HG02588 (cell line): ENCODE data around the gene GFY.

Experiments
- ATAC-seq: cut with Tn5 transposase; IDR thresholded peaks from one replicate; pipeline ENCODE4 v1.9.1; 2021; ENCODE audit warnings: mild to moderate bottlenecking, moderate library complexity; ENCODE audit not compliant: unreplicated experiment

The GFY gene

DNA sequence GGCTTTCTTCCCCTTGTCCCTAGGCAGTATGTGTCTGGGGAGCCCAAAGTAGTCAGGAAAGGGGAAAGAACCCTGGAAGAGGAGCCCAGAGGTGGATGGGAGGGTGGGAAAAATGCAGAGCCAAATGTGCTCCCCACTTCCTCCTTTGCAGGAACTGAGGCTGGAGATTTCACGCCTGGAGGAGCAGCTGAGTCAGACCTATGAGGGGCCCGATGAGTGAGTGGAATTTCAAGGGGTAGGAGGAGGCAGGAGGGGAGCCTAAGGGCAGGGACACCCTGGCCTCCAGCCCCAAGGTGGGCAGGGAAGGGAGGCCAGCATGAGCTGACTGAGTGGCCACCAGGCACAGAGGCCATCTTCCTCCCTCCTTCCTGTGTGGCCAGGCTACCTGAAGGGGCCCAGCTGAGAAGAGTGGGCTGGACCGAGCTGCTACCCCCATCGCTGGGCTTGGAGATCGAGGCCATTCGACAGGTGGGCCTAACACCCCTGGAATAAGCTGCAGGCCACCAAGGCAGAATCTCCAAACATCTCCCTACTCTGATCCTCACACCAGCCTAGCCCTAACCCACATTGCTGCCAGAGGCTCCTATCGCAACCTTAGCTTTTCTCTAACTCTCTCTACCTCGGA is 16.3 kb upstream of the GFY start:
- ATAC-seq = no peak

DNA sequence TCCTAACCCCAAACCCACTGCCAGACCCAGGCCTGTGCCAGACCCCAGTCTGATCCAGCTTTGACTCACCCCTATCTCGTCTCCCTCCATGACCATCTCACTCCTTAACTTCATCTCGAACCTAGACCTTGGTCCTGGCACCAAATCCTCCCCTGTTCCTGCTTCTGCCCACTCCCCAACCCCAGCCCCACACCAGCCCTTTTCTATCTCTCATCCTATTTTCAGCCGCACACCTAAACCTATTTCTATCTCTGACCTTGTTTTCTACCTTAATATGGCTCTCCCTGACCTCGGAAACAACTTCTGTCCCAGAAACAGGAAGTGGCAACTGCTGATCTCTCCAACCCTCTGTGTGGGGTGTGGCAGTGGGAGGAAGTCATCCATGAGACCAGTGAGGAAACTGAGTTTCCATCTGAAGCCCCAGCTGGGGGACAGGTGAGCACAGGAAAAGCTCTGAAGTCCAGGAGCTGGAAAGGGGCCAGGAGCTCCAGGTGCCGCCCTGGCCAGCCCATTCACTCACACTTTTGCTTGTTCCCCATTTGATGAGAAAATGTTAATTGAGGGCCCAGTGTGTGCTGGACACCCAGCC is 15.7 kb upstream of the GFY start:
- no peak for ATAC-seq

DNA sequence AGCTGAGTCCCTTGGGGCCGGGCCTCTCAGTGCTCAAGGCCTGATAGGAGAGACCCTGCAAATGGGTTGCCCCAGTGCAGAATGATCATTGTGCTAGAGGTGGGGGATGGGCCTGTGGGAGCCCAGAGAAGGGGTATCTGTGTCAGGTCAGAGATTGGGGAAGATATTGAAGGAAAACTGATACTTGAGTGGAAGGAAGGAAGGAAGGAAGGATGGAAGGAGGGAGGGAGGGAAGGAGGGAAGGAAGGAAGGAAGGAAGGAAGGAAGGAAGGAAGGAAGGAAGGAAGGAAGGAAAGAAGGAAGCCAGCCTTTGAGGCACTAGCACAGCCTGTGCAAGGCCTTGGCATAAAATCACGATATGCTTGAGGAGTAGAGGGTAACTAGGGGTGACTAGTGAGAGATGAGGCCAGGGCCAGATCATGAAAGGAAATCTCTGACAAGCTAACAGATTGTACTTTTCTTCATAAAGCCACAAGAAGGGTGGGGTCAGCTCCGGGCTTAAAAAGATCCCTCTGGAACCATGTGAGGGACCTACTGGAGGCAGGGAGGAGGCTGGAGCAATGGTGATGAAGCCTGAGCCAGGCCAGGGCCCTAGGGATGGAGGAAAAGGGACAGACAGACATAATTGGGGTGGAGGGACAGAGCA is 13.4 kb upstream of the GFY start:
- ATAC-seq = no peak

DNA sequence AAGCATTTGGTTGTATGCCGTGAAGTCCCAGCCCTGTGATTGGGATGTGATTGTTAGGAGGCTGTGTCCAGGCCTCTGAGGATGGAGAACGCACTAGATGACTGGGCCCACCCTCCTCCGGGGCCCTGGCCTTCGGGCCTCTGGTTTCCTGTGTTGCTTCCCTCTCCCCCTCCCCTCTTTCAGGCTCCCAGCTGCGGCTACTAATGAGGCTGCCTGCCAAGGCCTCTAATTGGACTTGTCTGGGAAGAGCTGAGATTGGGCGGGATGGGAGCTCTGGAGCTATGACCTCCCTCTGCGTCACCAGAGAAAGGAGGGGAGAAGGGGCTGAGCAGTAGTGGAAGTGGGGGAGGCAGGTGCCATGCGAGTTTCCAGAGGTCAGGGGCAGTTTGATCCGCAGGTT is 11.8 kb upstream of the GFY start:
- no peak for ATAC-seq

DNA sequence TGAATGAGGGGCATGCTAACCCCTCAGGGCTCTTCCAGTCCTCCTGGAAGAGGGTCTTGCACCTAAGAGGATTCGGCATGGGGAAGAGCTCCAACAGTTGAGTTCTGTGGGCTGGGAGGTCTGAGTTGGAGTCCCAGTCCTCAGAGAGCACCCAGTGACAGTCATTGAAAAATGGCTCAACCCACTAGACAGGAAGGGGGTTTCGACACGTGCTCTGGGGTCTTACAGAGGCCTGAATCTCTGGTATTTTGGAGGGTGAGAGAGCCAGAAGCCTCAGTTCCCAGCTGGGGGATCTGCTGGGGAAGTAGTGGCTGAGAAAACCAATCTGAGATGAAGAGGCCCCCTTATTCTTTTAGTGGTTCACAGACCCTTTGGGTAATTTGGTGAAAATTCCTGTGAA is 10.9 kb upstream of the GFY start:
- ATAC-seq = no peak

DNA sequence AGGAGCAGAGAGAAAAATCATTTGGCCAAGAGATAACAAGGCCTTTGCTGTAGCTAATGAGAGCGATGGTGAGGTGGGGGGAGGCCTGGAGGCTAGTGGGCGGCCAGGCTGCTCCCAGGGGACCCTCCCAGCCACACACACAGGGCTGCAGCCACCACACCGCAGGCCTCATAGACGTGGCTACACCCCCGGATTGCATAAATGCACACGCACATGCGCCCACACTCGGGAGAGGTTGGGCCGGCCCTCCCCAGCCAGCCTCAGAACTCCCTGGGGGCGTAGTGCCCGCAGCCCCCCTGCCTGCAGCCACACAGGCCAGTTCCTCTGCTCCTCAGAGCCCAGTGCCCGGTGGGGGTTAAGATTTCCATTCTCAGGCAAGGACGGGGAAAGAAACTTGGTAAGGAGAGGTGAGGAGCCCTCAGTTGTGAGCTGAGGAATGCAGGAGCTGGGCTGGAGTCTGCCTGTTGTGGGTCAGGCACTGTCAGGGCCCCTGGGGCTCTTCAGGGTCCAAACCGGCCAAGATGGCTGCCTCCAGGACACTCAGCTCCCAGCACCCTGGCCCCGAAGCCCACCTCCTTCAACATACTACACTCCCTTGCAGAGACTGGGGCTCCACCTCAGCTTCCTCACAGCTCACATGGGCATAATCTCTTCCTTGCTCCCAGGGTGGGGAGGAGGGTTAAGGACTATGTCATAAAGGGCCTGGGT is 9.9 kb upstream of the GFY start:
- ATAC-seq = no peak

DNA sequence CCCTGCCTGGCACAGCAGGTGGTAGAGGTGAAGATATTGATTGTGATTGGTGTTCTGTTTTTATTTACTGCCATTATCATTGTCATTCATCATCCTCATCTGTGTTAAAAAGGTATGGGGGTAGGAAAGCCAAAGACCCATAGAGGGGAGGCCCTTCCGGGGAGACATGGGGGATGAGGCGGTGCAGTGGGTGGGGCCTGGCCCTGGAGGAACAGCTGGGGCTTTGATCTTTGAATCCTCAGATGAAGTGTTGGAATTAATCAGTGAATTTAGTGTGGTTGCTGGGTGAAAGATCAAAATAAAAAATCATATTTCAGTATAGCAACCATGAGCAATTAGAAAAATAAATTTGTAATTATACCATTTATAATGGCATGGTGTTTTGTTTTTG is 9.4 kb upstream of the GFY start:
- ATAC-seq = no peak

DNA sequence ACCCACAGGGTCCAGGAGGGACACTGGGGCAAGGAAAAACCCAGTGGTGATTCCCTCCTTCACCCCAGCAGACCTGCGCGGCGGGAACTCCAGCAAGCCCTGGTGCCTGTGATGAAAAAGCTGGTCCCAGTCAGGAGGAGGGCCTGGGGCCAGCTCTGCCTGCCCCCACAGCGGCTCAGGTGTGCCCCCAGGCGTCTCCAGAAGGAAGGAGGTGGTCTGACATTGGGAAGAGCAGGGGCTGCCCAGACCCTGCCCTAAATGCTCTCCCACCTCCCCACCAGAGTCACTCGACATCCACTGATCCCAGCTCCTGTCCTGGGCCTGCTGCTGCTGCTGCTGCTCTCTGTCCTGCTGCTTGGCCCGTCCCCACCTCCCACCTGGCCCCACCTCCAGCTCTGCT is 8.1 kb upstream of the GFY start:
- no peak for ATAC-seq

DNA sequence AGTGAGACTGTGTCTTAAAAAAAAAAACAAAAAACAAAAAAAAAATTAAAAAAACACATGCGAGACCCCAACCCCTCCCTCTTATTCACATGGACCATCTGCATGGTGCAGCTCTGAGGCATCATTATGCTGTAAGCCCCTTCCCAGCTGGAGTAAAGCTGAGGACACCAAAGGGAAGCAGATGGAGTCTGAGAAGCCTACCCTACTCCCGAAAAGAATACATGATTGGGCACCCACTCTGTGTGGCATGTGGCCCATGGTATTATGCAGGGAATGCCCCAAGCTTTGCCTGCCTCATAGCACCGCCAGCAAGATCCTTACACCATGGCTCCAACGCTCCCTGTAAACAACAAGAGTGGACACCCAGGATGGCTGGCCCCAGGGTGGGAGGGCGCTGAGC is 6.7 kb upstream of the GFY start:
- ATAC-seq = no peak

DNA sequence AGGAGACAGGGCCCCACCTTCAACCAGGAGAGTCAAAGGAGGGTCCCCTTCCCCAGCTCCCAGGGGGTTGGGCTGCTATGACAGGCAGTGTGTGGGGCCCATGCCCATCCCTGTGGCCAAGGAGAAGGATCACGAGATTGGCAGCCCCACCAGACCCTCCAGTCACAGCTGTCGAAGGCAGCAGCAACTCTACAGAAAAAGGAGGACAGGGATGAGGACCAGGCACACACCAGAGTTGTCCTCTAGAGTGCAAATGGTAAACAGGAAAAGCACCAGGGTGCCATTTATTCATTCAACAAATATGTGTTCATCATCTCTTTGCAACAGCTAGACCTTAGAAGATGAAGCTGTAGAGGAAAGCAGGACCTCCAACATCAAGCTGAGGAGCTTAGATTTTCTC is 6.0 kb upstream of the GFY start:
- no peak for ATAC-seq

DNA sequence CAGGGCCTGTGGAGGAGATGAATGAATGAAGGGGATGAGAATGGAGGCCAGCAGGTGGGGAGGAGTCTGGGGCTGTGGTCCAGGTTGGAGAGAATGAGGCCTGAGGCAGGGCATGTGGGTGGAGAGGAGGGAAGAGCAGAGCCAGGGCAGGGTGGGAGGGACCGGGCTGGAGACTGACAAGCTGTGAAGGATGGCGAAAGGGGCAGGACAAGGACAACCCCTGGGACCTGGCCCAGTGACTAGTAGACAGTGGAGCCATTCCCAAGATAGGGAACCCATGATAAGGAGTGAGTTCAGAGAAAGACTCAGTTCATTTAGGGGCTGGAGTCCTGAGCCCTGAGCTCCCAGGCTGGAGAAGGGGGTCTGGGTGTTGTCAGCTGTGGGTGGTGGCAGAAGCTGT is 5.0 kb upstream of the GFY start:
- ATAC-seq = no peak

DNA sequence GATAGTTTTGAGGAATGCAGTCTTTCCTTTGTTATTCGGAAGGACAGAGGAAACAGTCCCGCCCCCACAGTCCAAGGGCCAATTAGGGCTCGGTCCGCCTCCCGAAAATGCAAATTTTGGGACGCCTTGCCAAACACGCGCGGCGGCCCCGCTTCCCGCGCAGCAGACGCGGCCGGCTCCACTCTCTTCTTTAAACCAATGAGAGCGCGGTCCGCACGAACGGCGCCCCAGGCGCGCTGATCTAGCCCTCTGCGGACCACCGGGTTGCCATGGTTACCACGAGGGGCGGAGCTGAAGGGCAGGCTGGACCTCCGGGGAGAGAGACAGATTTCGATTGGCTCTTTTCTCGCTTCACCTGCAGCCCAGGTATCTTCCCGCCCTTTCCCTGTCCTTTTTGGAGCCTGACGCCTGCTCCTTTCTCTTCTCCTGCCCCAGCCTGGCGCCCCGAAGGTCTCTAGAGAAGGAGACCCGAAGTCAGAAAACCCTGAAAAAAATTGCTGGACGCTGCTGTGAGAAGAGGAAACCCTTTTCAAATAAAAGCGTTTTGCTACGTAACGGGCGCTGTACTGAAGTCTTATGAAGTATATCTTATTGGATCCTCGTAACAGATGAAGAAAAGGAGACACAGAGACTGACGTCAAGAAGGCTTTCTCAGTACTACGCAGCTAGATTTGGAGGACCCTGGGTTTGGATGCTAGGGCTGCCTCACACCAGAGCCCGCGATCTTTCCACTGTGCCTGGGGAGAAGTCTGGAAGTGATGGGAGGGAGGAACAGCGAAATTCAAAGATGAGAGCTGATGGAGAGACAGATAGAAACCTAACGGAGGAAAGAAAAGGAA is 3.9 kb upstream of the GFY start:
- ATAC-seq = no peak

DNA sequence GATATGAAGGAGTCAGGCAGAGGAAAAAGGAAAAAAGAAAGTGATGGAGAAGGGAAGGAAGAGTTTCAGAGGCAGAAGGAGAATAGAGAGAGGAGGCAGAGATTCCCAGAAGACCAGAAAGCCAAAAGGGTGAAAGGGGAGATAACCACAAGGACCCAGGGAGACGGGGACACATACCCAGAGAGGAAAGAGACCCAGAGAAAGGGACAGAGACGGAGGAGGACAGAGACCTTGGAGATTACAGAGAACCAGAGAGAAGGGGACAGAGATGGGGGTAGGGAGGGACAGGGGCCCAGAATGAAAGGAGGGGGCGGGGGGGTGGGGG is 3.3 kb upstream of the GFY start:
- no peak for ATAC-seq

DNA sequence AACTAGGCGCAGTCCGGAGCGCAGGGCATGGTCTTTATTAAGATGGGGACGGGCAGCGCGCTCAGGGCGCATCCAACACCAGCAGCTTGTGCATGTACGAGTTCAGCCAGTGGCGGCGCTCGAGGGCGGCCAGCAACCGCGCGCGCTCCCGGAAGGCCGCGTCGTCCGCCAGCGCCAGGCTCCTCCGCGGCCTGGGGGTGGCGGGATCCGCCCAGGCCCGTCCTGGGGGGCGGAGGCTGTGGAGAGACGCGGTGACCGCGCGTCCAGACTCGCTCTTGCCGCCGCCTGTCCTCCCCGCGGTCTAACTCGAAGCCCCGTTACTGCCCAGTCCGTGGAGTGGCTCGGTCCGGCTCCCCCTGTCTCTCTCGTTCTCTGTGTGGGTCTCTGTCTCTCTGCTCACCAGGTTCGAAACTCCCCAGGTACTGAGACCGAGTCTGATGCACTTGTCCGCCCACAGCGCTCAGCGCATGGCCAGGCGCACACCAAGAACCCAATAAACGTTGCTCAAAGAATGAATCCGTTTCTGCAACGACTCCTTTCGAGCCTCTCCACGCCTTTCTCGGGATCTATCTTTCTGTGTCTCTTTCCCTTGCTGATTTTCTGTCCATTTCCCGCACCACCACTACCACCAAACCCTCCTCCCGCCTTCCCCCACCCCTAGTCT is 2.6 kb upstream of the GFY start:
- ATAC-seq = no peak

DNA sequence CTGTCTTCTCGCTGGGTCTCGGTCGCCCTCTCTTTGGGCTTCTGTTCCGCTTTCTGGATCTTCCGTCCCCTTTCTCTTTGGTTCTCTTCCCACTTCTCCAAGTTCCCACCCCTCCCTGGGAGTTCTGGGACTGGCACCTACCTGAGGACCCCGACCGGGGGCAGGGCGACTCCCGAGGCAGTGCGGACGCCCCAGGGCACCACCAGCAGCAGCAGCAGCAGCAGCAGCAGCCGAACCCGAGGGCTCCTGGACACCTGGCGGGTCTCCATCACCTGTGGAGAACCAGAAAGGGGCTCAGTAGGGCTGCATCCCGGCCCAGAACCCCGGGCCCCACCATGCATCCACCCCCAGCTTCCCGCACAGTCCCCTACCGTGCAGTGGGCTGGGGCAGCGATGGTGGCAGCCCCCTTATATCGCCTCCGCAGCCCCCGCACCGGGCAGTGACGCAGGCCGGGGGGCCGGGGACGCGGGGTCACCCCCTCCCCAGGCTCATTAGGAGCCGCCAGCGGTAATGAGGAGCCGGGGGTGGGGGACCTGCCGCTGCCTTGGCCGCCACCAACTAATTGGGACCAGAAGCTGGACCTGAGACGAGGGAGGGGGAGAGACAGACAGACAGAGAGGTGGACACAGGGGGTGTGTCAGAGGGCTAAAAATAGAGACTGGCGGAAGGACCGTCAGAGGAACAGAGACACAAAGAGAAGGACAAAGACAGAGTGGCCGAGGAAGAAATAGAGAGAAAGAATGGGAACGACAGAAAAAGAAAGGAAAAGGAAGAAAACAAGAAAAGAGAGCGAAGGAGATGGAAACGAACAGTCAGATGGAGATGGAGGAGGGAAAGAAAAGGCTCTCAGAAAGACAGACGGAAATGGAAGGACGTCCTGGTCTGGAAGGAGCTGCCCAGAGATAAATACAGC is 1.9 kb upstream of the GFY start, which contains the start of gene PTH2:
Gene PTH2 (minus strand): TSS at position 371 of the 914 bp plus-strand sequence. CDS start 102 bp downstream, at position 269.
- no peak for ATAC-seq

DNA sequence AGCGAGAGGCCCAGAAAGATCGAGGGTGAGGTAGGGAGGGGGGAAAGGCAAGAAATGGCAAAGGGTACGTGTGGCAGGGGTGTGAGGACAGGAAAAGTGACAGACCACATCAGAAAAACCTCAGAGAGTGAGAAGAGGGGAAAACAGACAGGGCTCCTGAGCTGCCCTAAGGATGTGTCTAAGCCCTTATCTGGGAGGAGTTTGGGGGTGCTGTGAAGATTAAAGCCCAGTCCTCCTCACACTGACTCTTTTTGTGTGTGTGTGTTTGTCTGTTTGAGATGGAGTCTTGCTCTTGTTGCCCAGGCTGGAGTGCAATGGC is 1.2 kb upstream of the GFY start:
- ATAC-seq = no peak

DNA sequence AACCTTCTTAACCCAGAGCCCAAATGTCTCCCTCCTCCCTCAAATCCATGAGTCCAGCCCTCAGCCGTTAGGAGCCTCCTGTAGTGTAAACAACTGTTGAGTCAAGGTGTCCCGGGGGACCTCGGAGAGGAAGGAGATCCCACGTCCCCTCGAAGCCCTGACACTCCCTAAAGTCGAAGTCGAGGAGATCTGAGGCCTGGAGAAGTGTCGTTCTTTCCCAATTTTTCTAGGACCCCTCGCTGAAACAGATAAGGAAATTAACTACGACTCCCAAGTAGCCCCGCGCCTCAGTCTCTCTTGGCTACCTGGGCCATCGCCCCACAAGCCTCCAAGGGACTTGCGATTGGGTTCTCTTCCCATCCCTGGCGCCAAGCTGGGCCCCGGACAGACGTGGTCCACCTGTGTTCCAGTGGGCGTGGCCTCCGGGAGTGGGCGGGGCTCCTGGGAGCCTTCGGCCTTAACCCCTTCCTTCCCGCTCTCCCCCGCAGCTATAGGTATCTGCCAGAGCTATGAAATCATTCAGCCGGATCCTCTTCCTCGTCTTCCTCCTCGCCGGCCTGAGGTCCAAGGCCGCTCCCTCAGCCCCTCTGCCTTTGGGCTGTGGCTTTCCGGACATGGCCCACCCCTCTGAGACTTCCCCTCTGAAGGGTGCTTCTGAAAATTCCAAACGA is 869 bp downstream of the GFY start:
- no peak for ATAC-seq

DNA sequence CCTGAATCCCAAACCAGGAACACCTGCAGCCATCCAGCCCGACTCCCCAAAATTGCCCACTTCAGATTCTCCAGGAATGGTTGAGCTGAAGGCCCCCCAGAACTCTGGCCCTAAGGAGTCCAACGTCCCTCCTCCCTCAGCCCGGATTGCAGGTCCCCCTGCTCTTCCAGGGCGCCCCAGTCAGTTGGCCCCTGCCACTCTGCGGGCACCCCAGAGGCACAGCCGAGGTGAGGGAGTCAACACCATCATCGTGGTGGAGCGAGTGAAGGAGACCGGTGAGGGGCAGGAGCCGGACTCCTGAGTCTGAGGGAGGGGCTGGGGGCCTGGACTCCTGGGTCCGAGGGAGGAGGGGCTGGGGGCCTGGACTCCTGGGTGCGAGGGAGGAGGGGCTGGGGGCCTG is 2.2 kb downstream of the GFY start:
- ATAC-seq = no peak

DNA sequence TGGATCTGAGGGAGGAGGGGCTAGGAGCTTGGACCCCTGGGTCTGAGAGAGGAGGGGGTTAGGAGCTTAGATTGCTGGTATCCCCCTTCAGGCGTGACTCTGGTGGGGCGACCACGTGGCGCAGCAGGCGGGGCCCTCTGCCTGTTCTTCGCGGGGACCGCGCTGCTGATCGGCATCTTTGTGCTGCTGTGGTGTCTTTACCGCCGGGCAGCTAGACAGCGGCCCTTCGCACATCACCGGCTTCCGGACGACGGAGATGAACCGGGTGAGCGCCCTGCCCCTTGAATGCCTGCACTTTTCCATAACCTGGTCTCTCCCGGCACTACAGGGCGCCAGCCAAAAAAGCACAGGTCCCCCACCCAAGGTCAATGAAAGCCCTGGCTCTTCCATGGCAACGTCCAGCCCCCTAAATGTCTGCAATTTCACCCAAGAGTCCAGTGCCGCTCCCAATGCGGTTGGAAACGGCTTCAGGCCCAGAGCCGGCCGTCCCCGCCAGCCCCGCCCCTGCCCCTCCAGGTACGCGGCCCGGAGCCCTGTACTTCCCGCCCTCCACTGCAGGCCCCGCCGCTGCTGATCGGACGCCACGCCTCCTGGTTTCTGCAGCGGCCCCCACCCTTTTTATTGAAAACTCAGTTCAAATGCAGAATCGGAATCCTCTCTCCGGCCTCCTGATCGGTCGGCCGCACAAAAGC is 2.8 kb downstream of the GFY start:
- no peak for ATAC-seq
